NCI-H2107 treated with DMSO at 0.1 percent for 48 hours (cell line): ENCODE data around the gene GSTA2.
A peak's percentile ranks its signal among the peaks of the same experiment; 100 is the strongest.
"Not testable (repeated sequence)": the region's sequence is repeated elsewhere in the genome, so short reads cannot be mapped to it uniquely, and the experiment has no call there.

Source experiments
- DNase-seq: peaks from one replicate; lab custom pipeline; 2025; ENCODE audit not compliant: unreplicated experiment; lab: John Stamatoyannopoulos, UW

GSTA2 gene

DNA sequence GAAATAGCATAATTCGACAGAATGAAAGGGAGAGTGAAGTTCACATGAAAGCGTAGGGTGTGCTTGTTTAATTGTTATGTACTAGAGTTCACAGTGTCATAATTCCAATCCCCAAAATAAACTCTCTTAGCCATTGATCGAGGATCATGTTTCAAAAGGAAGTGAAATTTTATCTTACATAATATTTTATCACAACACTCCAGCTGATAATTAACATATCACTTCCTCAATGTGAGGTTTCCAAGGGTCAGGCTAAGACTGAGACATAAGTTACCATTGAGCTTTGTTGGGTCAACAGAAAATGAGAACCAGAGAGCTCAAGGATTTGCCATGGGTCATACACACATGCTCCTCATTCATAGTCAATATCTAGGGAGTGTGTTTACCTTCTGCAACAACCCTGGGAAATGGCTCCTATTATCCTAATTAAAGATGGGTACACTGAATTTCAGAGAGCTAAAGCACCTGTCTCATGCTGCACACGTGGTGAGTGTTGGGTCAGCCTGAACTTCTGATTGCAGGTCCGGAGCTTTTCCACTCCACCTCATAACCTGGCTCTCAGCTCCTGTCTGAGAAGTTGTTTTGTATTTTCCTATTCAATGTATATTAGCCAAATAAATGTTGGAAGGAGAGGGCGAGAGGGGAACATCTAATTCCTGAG, 3.0 kb downstream of the GSTA2 start:
- DNase-seq, result no peak

DNA sequence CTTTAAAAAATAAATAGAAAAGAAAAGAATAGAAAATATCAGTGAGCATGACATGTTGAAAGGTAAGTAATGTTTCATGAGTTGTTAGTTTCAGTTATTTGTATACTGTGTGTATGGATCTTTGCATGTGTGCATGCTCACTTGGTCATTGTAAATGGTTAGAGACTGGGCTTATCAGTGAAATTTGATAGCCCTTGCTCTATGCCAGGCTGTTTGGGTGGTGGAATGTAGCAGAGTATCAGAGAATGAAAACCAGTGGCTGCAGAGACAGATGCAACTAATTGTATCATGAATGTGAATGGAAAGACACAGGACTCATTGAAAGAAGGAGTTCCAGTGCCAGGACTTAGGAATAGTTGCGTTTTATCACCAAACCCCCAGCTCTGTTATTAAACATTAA, 4.2 kb downstream of the GSTA2 start:
- no peak for DNase-seq

DNA sequence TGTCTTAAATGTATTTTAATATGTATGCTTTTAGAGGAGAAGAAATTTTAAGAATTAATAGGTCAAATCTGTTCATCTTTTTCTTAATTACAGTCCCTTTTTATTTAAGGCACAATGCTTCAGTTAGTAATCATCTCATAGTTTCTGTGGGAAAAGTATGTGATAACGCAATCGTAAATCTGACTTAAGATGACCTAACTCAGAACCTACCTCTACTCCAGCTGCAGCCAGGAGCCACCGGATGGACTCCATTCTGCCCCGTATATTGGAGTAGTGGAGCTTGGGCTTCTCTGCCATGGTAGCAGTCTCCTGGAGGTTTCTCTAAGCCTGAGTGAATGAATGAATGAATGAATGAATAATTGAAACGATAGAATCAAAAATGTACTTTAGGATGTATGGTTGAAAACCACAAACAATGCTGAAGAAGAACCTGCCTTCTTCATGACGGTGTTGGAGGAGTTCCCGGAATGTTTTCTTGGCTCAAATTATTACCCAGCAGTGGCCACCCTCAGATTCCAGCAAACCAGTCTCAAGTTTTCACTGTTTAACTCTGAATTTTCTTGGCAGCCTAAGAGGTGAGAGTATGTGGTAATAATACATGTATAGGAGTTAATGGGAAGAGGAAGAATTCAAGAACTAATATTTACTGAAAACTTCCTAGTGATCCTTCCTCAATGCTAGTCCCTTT, 5.5 kb downstream of the GSTA2 start:
- DNase-seq, result not testable (repeated sequence)

DNA sequence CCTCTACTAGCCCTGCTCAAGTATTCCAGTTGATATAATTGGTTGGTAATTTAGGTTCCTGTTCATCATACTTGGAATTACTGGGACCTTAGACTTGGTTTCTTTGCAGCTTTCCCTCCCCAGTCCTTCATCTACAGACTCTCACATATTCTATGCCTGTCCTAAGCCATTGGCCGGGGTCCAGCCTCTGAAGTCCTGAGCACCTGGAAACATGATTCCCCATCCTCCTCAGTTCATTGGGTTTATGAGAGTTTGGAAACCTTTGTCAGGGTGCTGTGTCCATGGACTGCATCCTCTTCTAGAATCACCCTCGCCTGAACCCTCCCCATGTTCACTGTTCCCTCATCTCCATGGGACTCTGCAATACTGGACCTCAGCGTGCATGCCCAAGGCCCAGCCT, 8.8 kb downstream of the GSTA2 start:
- DNase-seq, result no peak

DNA sequence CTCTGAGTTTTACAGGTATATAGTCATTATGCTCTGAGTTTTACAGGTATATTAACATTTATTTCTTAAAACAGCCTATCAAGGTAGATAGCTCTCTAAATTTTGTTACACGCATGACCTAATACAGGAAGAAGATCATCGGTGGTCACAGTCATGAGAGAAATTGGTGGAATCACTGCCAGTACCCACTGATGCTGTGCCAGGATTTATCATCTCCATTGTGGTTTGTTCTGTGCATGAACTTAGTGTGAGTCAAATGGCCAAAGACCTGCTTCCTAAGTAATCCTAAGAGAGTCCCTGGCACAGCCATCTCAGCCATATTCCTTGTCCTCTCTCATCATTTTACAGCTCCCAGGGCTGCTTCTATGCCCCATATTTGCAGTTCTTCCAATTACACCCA, 10.1 kb downstream of the GSTA2 start:
- not testable (repeated sequence) for DNase-seq

DNA sequence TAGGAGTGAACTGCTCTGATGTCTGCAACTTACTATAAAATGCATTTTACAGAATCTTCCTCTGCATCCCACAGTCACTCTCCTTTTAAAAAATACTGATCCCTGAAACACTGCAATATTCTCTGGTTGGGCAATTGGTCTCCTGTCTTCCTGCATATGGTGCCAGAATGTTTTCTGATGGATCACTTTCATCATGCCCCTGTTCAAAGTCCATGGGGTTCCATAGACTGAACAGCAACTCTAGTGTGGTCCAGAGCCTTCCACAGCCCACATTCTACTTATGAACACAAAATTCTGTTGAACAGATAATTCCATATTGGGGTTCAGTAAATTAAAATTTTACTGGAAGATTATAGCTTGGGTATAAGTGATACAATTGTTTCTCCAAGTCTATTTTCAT, 11.0 kb downstream of the GSTA2 start:
- DNase-seq, result no peak

DNA sequence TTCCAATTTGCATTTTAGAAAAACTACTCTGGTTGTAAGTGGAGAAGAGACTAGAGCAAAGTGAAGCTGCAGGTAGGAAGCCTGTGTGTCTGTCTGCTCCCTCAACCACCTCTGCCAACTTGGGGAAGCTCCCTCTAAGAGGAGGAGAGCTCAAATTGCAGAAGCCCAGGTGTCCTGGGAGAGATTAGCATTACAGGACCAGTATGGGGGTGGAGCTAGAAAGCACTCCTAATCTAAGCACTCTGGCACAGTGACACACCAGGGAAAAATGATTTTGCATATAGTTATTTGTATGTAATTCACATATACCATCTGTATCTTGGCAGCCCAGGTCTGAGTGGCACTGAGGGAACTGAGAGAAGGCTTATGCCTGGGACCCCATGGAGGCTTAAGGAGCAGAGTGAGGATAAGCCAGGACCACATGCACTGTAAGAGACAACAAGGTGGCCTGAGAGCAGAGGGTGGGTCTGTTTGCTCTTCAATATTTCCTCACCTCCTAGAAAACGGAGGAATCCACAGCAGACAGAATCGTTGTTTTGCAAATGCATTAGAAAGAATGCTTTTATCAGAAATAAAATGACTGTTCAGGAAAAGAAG, 13.6 kb downstream of the GSTA2 start:
- peak; percentile 44 for DNase-seq

DNA sequence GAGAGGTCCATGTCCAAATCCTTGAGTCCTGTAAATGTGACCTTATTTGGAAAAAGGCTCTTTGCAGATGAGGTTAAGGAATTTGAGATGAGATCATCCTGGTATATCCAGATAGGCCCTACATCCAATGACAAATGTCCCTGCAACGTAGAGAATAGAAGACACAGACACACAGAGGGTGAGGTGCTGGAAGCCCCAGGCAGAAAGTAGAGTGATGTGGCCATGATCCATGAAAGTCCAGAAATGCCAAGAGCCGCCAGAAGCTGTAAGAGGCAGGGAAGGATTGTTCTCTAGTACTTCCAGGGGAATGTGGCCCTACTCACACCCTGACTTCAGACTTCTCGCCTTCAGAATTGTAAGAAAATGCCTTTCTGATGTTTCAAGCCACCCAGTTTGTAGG, 16.0 kb downstream of the GSTA2 start:
- not testable (repeated sequence) for DNase-seq

DNA sequence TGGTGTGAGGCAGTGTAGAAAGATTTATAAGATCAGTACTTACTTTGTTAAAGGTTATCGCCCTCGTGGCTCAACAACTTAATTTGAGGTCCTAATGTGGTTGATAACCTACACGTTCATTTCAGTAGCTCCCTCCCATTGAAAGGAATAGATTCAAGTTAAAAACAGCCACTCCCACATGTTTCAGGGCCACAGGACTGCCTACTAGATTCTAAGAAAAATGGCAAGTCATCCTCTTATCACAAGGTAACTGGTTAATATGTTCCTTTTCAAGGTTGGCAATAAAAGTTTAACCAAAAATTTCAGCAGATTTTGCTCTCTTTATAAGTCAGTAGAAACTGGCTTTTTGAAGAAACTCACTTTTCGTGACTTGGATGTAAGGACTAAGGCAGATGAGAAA, 17.1 kb downstream of the GSTA2 start:
- DNase-seq, result no peak

DNA sequence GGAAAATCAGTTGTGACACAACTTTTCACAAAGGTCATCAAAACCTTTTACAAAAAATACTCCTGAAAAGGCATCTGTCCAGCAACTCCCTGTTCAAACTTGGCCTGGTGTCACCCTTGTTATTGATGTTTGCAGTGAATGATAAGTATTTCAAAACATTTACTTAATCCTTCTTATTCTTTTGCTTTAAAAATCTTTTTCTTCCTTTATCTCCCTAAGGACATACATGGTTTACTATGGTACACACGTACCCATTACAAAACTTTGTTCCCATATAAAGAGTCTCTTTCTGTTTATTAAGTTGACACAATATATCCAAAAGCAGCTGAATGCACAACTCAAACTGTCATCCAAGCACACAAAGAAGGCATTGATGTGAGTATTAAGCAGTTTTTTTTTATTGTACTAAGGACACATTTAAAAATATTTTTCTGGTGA, 17.5 kb downstream of the GSTA2 start:
- no peak for DNase-seq

DNA sequence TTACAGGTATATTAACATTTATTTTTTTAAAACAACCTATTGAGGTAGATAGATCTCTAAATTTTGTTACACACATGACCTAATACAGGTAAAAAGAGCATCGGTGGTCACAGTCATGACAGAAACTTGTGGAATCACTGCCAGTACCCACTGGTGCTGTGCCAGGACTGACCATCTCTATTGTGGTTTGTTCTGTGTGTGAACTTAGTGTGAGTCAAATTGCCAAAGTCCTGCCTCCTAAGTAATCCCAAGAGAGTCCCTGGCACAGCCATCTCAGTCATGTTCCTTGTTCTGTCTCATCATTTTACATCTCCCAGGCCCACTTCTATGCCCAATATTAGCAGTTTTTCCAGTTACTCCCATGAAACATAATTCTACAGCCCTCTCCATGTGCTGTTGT, 21.4 kb downstream of the GSTA2 start:
- no peak for DNase-seq

DNA sequence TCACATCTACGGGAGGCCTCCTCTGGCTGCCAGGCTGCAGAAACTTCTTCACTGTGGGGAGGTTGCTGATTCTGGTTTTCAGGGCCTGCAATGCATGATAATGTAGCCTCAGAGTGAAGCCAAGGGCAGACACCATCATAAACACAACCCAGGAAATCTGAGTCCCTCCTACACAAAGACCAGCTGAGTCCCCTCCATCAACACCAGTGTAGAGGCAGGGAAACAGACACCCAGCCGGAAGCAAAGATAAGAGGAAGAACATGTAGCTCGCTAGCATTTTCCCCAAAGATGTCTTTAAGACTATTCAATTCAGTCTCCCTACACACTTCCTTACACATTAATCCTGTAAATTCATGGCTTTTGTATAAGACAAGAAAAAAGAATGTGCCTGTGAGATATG, 23.6 kb downstream of the GSTA2 start:
- DNase-seq, result no peak

DNA sequence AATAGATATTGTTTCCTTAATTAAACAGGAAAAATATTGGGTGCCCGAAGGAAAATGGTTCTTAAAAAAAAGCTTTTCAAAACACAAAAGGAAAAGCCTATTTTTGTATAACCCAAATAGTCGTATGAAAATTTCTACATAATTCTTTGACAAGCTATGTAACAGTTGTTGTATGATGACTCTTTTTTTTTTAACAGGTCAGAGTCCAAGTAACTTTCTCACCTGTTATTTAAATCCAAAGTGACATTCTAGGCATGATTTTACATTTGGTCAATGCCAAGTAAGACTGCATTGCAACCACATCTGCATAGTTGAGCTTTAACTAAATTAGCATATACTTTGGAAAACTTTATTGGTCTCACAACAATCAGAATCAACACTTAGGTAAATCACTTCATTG, 24.1 kb downstream of the GSTA2 start:
- DNase-seq, result no peak

DNA sequence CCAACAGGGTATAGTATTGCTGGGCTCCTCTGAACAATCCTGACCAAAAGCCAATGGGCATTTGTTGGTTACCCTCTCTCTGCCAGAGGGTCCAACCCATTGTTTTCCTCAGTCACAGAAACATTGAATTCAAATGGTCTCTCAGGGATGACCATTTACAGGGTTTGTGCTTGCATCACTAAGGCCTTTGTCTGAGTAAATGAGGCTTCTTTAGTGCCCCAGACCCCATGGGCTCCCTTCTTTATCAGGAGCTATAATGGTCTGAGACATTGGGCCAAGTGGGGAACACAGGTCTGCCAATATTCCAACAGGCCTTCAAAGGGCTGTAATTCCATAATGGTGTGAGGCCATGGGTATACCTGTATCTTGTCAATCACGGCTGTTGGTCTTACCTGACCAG, 27.1 kb downstream of the GSTA2 start:
- DNase-seq, result no peak

DNA sequence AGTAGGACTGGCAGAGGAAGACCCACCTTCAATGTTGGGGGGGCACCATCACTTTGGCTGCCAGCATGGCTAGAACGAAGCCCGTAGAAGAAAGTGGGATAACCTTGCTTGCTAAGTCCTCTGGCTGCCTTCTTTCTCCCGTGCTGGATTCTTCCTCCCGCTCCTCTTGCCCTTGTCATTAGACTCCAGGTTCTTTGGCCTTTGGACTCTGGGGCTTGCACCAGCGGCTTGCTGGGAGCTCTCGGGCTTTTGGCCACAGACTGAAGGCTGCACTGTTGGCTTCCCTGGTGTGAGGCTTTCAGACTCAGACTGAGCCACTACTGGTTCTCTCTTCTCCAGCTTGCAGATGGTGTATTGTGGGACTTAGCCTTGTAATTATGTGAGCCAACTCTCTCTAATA, 28.2 kb downstream of the GSTA2 start:
- DNase-seq, result no peak

DNA sequence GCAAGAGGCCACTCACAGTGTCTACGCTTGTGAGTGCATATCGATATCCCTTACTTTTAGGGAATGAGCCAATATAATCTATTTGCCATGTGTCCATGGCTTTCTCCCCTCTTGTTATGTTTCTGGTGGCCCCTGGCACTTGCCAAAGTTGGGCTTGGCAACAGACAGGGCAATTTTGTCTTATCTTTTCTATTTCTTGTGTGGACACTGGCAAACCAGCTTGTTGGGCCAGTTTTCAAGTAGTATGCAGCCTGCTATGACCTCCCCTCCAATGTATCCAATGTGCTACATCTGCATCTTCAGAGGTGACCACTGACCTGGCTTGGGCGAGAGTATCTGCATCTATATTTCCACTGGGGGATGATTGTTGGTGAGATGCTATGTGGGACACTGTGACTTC, 29.2 kb downstream of the GSTA2 start:
- DNase-seq, result no peak

DNA sequence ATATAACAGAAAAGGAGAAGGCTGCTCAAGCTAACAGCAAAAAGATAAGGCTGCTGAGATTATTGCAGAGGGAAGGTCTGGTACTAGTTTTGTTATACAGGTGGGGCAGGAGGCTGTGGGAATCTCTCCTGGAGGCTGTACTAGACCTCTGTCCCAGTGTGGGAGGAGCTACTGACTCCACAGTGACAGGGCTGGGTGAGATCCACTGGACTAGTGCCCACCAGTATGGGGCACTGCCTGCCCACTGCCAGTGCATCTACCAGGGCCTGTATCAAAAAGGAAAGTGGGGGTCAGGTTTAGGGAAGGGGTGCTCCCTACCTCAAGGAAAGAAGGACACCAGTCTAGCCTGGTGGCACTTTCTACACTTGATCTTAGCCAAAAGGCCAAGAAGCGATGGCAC, 30.1 kb downstream of the GSTA2 start:
- no peak for DNase-seq

DNA sequence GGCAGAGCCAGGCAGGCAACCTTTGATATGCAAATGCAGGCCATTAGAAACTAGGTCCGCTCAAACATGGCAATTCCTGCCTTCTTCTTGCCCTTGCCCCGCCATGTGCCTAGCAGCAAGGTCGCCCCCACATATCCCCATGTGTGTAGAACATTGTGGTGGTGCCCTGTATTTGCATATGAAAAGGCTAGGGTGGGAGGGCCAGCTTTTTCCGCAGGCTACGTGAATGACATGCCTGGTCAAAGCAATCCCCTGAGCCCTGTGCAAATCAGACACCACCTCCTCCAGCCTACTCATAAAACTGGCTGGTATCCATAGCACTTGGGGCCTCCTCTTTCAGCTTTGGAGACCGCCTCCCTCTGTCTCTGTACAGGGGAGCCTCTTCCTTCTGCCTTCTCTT, 31.6 kb downstream of the GSTA2 start:
- DNase-seq, result no peak

DNA sequence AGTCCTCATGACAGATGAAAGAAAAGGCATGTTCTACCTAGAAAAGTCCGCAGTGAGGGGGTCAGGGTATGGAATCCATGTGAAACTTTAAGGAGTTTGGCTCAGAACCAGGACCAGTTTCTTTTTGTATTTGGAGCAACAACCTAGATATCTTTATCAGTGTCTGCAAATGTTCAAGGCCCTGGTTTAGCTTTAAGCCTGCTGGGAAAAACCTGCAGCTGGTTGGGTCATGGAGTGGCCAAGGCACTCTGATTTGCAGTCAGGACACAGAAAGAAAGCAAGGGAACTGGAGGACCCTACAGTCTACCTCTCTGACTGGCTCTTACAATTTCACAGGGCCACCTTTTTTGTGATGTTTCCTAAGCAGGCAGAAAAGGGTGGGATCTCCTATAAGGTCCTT, 33.7 kb downstream of the GSTA2 start:
- DNase-seq, result no peak

DNA sequence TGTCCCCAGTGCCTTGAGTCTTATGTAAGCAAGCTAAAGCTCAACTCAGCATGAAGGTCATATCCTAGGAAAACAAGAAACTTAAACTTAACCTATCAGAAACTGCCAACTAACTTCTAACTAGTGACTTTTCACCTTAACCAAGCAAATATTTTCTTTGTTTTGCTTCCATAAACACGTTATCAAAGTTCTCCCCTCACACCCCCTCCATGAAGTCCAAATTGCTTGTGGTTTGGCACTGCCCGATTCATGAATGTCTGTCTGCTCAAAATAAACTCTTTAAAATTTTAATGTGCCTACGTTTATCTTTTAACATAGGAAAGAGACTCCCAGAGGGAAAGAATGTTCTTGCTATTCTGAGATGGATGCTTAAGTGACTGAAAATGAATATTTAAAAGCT, 34.9 kb downstream of the GSTA2 start:
- DNase-seq, result no peak

DNA sequence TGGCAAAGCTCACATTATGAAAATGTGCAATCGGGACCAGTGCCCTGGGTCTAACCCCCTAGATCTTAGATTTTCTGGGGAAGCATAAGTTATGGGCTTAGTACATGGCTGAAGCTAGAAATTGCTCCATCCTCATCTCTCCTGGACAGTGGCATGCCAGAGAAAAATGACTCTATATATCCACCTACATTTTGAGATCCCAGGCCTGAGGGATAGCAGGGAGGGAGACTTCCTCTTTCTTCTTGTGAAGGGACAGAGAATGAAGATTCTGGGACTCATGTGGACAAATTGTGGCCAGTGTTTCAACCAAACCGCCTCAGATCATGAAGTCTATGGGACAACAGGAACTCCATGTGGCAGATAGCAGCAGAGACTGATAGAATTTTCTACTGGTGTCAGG, 35.4 kb downstream of the GSTA2 start:
- no peak for DNase-seq

DNA sequence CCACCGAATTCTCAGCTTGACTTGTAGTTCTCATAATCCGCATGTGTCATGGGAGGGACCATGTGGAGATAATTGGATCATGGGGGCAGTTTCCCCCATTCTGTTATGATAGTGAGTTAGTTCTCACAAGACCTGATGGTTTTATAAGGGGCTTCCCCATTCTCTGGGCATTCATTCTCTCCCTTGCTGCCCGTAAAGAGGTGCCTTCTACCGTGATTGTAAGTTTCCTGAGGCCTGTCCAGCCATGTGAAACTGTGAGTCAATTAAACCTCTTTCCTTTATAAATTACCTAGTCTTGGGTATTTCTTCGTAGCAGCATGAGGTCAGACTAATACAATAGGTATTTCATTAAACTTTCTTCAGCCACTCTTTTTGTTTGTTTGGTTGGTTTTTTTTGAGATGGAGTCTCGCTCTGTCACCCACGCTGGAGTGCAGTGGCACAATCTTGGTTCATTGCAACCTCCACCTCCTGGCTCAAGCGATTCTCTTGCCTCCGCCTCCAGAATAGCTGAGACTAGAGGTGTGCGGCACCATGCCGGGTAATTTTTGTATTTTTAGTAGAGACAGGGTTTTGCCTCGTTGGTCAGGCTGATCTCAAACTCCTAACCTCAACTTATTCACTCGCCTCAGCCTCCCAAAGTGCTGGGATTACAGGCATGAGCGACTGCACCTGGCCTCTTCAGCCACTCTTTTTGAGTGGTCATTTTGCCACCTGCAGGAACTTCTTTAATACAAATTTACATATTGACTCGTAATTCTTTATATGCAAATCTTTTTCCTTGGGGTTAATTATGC, 36.3 kb downstream of the GSTA2 start:
- no peak for DNase-seq
